Measurements from ENCODE around the gene SGPP2. TPM values are rescaled to one million over a fixed set of nuclear protein-coding genes. Genes with fewer than 3 reads are reported as not detected.
"Not testable (repeated sequence)": the region's sequence is repeated elsewhere in the genome, so short reads cannot be mapped to it uniquely, and the experiment has no call there.

Gene SGPP2, protein sequence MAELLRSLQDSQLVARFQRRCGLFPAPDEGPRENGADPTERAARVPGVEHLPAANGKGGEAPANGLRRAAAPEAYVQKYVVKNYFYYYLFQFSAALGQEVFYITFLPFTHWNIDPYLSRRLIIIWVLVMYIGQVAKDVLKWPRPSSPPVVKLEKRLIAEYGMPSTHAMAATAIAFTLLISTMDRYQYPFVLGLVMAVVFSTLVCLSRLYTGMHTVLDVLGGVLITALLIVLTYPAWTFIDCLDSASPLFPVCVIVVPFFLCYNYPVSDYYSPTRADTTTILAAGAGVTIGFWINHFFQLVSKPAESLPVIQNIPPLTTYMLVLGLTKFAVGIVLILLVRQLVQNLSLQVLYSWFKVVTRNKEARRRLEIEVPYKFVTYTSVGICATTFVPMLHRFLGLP
- 1 to 10 TPM; 2.7 to 3.1 TPM for total RNA-seq

GRCh38 chr2:222424276-222424728 is at the start of gene SGPP2:
Gene SGPP2, plus strand, starts transcription at chr2:222424543. Its CDS starts 60 bp downstream, at chr2:222424603.
- peak within 1 kb of the TSS; percentile 92 for H3K4me3 Mint-ChIP-seq
- H3K9me3 Mint-ChIP-seq, result peaks cover 3% of the 10 kb centered on the region
- peak within 1 kb of the TSS; percentile 97 for H3K27ac Mint-ChIP-seq
- peak; percentile 21 for DNase-seq
- peaks cover 32% of the 10 kb centered on the region for H3K4me1 Mint-ChIP-seq
- peaks cover 9% of the 10 kb centered on the region for H3K36me3 Mint-ChIP-seq
- H3K27me3 Mint-ChIP-seq, result peaks cover 76% of the 10 kb centered on the region

GRCh38 chr2:222375798-222376197 is 48.5 kb upstream of the SGPP2 start:
- no peak overlapping the region for H3K27ac Mint-ChIP-seq
- H3K9me3 Mint-ChIP-seq, result peaks cover 2% of the 10 kb centered on the region
- no peaks in the 10 kb centered on the region for H3K4me1 Mint-ChIP-seq
- H3K36me3 Mint-ChIP-seq, result no peaks in the 10 kb centered on the region
- peaks cover 8% of the 10 kb centered on the region for H3K27me3 Mint-ChIP-seq
- DNase-seq, result no peak
- no peak overlapping the region for H3K4me3 Mint-ChIP-seq

GRCh38 chr2:222380456-222380855 is 43.9 kb upstream of the SGPP2 start:
- Mint-ChIP-seq H3K27ac (no peak overlapping the region), H3K9me3 (no peaks in the 10 kb centered on the region), H3K4me1 (no peaks in the 10 kb centered on the region), H3K36me3 (no peaks in the 10 kb centered on the region), H3K27me3 (peaks cover 8% of the 10 kb centered on the region), H3K4me3 (no peak overlapping the region)
- no peak for DNase-seq

GRCh38 chr2:222381566-222381965 is 42.8 kb upstream of the SGPP2 start:
- H3K36me3 Mint-ChIP-seq, result no peaks in the 10 kb centered on the region
- no peak overlapping the region for H3K4me3 Mint-ChIP-seq
- peaks cover 8% of the 10 kb centered on the region for H3K27me3 Mint-ChIP-seq
- H3K4me1 Mint-ChIP-seq, result no peaks in the 10 kb centered on the region
- no peak overlapping the region for H3K27ac Mint-ChIP-seq
- no peaks in the 10 kb centered on the region for H3K9me3 Mint-ChIP-seq
- no peak for DNase-seq

GRCh38 chr2:222383255-222383654 is 41.1 kb upstream of the SGPP2 start:
- Mint-ChIP-seq H3K27me3 (peaks cover 3% of the 10 kb centered on the region), H3K9me3 (no peaks in the 10 kb centered on the region), H3K27ac (no peak overlapping the region), H3K4me1 (no peaks in the 10 kb centered on the region), H3K36me3 (no peaks in the 10 kb centered on the region), H3K4me3 (no peak overlapping the region)
- no peak for DNase-seq

GRCh38 chr2:222391743-222392285 is 32.5 kb upstream of the SGPP2 start:
- no peak overlapping the region for H3K4me3 Mint-ChIP-seq
- no peak overlapping the region for H3K27ac Mint-ChIP-seq
- H3K36me3 Mint-ChIP-seq, result no peaks in the 10 kb centered on the region
- H3K9me3 Mint-ChIP-seq, result no peaks in the 10 kb centered on the region
- no peaks in the 10 kb centered on the region for H3K4me1 Mint-ChIP-seq
- peaks cover 13% of the 10 kb centered on the region for H3K27me3 Mint-ChIP-seq
- DNase-seq, result no peak

DNA sequence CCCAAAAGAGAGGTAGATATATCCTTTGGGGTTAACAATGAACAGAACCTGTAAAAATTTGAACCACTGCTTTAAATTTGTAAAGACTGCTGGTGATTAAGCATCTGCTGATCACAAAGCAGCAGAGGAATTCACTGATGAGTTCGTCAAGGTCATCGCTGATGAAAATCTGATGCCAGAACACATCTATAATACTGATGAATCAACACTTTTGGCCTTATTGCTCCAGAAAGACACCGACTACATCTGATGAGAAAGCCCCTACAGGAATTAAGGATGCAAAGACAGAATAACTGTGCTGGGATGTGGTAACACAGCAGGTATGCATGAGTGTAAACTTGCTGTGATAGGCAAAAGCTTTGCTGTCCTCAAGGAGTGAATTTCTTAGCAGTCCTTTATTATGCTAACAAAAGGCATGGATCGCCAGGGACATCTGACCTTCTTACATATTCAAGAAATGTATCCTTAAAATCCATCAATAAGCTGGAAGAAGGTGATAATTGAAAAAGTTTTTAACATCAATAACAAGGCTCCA is 30.5 kb upstream of the SGPP2 start:
- no peak overlapping the region for H3K4me3 Mint-ChIP-seq
- H3K9me3 Mint-ChIP-seq, result no peaks in the 10 kb centered on the region
- H3K36me3 Mint-ChIP-seq, result no peaks in the 10 kb centered on the region
- H3K27ac Mint-ChIP-seq, result no peak overlapping the region
- peaks cover 10% of the 10 kb centered on the region for H3K27me3 Mint-ChIP-seq
- DNase-seq, result no peak
- H3K4me1 Mint-ChIP-seq, result no peaks in the 10 kb centered on the region

DNA sequence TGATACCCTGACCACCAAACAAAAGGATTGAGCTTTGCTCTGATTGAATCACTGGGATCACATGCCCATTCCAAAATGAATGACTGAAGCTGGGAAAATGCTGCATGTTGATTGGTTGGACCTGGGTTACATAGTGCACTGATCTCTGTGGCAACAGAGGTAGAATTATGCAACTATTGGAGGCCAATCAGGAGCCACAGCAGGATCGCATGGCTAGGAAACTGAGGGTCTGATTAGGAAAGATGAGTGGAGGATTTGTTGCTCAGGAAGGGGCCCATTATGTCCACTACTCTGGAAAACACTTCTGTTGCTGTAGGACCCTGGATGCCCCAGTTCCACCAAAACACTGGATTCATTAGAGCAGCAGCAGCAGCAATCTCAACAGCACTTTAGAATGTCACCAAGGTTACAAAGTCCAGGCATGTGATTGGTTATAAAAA is 25.9 kb upstream of the SGPP2 start:
- no peak for DNase-seq
- Mint-ChIP-seq H3K27me3 (peaks cover 3% of the 10 kb centered on the region), H3K9me3 (peaks cover 3% of the 10 kb centered on the region), H3K4me1 (no peaks in the 10 kb centered on the region), H3K4me3 (no peak overlapping the region), H3K27ac (no peak overlapping the region), H3K36me3 (no peaks in the 10 kb centered on the region)

DNA sequence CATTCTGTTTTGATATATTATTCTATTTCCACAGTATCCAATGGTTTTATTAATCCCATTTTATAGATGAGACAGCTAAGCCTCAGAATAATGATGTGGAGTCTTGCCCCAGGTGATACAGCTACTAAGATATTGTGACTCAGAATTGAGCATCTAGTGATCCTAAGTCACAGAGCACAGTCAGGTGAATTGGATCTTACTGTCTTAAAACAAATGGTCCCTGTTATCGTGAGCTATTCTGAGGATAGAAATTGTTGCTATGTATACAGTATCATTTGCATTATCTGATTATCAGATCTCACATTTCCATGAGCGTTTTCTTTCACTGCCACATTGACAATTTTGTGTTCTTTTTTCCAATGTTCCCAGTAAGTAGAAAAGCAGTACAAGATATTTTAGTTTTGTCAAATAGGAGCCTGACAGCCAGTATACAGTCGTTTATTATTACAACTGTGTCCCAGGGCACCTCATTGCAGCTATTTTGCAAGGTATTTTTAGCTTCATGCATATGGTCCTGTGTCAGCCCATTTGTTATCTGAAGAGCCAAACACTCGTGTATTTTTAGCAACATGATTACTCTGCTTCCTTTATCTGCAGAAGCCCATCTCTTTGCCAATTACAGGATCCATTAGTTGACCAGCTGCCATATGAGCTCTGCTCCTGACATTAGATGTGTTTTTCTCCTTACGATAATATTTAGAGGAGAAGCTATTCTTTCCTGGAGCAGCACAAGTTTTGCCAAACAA is 25.1 kb upstream of the SGPP2 start:
- H3K27ac Mint-ChIP-seq, result no peak overlapping the region
- no peaks in the 10 kb centered on the region for H3K36me3 Mint-ChIP-seq
- peaks cover 5% of the 10 kb centered on the region for H3K9me3 Mint-ChIP-seq
- no peak overlapping the region for H3K4me3 Mint-ChIP-seq
- H3K27me3 Mint-ChIP-seq, result peaks cover 4% of the 10 kb centered on the region
- no peaks in the 10 kb centered on the region for H3K4me1 Mint-ChIP-seq
- DNase-seq, result no peak

DNA sequence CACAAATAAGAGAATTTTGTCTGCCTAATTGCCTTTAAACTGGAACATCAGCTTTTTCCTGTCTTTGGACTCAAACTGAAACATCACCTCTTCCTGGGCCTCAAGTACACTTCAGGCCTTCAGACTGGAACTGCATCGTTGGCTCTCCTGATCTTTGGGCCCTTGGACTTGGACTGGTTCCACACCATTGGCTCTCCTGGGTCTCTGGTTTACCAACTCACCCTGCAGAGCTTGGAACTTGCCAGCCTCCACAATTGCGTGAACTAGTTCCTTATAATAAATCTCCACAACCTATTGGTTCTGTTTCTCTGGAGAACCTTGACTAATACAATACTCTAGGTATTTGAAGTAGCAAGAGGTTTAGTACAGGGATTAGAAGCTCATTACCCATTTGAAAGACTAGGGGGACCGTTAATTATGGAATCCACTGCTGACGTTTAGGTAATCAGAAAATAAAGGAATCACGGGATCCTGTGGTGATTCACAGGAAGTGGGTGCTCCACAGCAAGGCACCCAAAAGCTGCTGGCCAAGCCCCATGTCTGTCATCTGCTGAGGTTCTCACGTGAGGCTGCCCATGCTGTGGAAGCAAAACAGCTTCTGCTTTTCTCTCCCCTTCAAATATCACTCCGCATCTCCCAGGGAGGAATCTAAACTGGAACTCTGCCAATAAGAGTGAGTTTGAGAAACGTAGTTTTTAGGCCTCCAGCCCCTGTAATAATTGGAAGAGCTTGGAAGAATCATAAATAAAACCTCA is 20.0 kb upstream of the SGPP2 start:
- Mint-ChIP-seq H3K4me3 (no peak overlapping the region), H3K27me3 (peaks cover 13% of the 10 kb centered on the region), H3K27ac (no peak overlapping the region), H3K4me1 (no peaks in the 10 kb centered on the region), H3K9me3 (peaks cover 5% of the 10 kb centered on the region), H3K36me3 (no peaks in the 10 kb centered on the region)
- DNase-seq, result no peak

- Mint-ChIP-seq H3K36me3 (no peaks in the 10 kb centered on the region), H3K4me3 (no peak overlapping the region), H3K27ac (no peak overlapping the region), H3K9me3 (peaks cover 6% of the 10 kb centered on the region), H3K27me3 (peaks cover 16% of the 10 kb centered on the region), H3K4me1 (no peaks in the 10 kb centered on the region)
- DNase-seq, result no peak
These were observed 15.7 kb upstream of the SGPP2 start for GRCh38 chr2:222408684-222409083.

GRCh38 chr2:222410534-222410933 is 13.8 kb upstream of the SGPP2 start:
- Mint-ChIP-seq H3K4me1 (no peaks in the 10 kb centered on the region), H3K27me3 (peaks cover 9% of the 10 kb centered on the region), H3K4me3 (no peak overlapping the region), H3K27ac (no peak overlapping the region), H3K9me3 (peaks cover 4% of the 10 kb centered on the region), H3K36me3 (no peaks in the 10 kb centered on the region)
- no peak for DNase-seq

DNA sequence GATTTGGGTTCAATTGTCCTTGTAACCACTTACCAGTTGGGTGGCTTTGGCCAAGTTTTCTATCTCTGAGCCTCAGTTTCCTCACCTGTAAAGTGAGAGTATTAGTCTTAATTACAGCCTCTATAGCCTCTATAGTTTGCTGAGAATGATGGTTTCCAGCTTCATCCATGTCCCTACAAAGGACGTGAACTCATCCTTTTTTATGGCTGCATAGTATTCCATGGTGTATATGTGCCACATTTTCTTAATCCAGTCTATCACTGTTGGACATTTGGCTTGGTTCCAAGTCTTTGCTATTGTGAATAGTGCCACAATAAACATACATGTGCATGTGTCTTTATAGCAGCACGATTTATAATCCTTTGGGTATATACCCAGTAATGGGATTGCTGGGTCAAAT is 12.0 kb upstream of the SGPP2 start:
- H3K27me3 Mint-ChIP-seq, H3K9me3 Mint-ChIP-seq, H3K4me1 Mint-ChIP-seq, DNase-seq, H3K36me3 Mint-ChIP-seq, H3K4me3 Mint-ChIP-seq, H3K27ac Mint-ChIP-seq: not testable (repeated sequence)

DNA sequence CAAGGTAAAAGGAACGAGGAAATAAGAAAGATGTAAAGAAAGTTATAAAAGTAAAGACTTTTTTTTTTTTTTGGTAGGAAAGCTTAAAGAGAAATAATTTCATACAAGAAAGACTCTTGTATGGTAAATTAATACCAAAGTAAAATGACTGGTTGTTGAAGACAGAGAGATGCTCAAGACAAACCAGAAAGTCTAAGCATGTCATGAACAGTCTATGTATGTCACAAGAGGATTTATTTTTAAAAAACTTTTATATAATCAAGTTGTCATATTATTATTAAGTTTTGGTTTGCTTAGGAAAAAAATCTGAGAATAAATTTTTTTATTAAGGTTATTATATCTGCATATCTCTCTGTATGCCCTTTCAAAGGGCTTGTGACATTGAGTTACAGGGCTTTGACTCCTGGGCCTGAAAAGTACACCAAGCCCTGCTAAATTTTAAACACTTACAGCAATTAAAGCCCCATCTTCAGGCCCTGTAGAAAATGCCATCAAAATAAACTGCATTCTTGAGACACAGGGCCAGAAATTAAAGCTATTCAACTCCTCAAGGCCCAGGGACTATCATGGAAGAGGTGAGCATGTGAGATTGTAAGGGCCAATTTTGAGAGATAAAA is 10.9 kb upstream of the SGPP2 start:
- Mint-ChIP-seq H3K9me3 (peaks cover 4% of the 10 kb centered on the region), H3K27me3 (peaks cover 4% of the 10 kb centered on the region)

More for the DNA sequence above, 10.9 kb upstream of the SGPP2 start:
- H3K4me3 Mint-ChIP-seq, result no peak overlapping the region
- no peak overlapping the region for H3K27ac Mint-ChIP-seq
- no peak for DNase-seq
- no peaks in the 10 kb centered on the region for H3K4me1 Mint-ChIP-seq
- H3K36me3 Mint-ChIP-seq, result no peaks in the 10 kb centered on the region

All from activated naive CD8-positive, alpha-beta T cell treated with anti-CD3 and anti-CD28 coated beads for 36 hours (primary cell).